NCI-H1048 (cell line): ENCODE results near the gene EZH1.

ENCODE experiments used
- DNase-seq: peaks from one replicate; lab custom pipeline; 2025; lab: John Stamatoyannopoulos, UW

The EZH1 gene

GRCh38 chr17:42682722-42683403 is 62.0 kb downstream of the EZH1 start:
- DNase-seq = no peak

- DNase-seq = no peak
These were observed 62.7 kb downstream of the EZH1 start, which contains the start of gene CNTNAP1 for GRCh38 chr17:42681976-42682721. TSS of gene CNTNAP1 (plus strand) at chr17:42682531. CDS start at chr17:42682830, 299 bp downstream.

GRCh38 chr17:42680331-42680808 is 64.5 kb downstream of the EZH1 start:
- DNase-seq = no peak

- DNase-seq = peak; percentile 28
These were observed 65.1 kb downstream of the EZH1 start for GRCh38 chr17:42679492-42680330.

- no peak for DNase-seq
These were observed 65.8 kb downstream of the EZH1 start for GRCh38 chr17:42678951-42679491.

DNA sequence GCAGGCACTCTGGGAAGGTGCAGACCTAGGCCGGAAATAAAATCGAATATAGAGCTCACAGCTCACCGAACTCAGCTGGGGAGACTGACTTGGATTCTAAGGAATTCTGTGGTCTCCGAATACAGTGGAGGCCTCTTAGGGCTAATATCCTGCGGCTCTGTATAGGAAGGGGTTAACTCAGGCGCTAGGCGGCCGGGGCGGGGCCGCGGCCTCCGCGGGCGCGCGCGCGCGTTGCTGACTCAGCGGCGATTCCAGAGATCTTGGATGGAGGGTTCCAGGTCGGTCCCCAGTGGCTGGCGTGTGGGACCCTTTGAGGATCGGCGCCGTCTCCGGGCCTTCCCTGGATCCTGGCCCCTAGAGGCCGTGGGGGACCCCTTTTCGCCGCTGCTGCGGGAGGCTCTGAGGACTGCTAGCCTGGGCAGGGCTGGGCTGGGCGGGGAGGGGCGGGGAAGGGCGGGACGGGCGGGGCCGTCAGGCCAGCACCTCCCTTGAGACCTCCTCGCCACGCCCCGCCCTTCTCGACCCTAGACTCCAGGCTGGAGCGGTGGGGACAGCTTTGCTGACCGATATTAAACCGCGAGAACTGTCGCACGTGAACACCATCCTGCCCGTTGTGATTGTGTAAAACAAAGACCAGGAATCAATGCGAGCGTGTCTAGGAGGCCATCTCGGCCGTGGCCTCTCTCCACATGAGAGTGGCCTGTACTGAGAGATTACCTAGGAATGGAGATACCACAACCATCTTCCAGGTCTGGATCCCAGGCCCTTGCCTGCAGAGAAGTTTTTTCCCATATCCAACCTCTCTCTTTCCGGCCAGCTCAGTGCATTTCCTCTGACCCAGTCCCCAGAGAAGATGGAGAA is 66.7 kb downstream of the EZH1 start:
- DNase-seq = peak; percentile 50

DNA sequence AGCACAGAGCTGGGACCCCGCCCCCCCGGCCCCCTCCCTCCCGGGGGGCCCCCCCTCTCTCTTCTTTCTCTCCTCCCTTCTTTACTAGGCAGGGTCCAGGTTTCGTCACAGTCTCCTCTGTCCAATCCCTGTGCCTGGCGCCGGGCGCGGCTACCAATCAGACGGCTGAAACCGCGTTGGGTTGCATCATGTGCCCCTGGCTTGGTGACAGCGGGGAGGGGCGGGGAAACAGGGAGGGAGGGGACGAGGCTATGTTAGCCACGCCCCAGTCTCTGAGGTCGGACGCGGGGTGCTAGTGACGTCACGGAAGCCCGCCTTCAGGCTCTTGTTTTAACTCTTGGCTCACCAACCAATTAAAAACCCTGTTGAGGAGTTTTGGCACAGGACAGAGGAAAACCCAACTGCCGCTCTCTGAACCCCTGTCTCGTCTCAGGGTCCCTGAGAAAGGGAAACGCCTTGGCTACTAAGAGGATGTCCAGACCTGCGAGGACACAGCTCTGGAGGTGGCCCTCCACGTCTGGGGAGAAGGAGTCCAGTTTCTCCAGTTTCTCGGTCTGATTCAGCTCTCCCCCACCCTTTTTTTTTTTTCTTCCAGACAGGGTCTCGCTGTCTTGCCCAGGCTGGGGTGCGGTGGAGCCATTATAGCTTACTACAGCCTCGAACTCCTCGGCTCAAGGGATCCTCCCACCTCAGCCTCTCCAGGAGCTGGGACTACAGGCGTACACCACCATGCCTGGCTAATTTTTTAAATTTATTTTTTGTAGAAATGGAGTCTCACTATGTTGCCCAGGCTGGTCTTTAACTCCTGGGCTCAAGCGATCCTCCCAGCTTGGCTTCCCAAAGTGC is 67.6 kb downstream of the EZH1 start:
- peak; percentile 97 for DNase-seq

- DNase-seq = no peak
These were observed 68.3 kb downstream of the EZH1 start, which contains the start of gene PLEKHH3 for GRCh38 chr17:42676424-42677011. TSS of gene PLEKHH3 (minus strand) at chr17:42676994. CDS start at chr17:42676563, 431 bp downstream.

DNA sequence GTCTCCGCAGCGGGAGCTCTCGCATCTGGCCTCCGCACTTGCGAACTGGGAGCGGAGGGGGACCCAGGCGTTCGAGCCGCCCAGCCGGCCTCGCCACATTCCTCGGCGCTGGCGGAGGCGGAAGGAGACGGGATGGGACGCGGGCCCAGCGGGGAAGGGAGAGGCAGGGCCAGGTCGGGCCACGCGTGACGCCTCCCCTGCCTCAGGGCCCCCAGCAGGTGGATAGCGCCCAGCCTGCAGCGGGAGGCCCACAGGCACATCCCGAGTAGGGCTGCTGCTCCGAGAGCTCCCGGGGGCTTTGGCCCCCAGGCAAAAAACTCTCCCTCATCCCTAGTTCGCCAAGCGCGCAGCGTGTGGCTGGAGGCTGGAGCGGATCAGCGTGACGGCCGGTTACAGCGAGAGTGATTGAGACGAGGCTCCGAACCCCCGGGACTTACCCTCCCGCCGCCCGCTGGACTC is 68.8 kb downstream of the EZH1 start:
- DNase-seq = no peak

DNA sequence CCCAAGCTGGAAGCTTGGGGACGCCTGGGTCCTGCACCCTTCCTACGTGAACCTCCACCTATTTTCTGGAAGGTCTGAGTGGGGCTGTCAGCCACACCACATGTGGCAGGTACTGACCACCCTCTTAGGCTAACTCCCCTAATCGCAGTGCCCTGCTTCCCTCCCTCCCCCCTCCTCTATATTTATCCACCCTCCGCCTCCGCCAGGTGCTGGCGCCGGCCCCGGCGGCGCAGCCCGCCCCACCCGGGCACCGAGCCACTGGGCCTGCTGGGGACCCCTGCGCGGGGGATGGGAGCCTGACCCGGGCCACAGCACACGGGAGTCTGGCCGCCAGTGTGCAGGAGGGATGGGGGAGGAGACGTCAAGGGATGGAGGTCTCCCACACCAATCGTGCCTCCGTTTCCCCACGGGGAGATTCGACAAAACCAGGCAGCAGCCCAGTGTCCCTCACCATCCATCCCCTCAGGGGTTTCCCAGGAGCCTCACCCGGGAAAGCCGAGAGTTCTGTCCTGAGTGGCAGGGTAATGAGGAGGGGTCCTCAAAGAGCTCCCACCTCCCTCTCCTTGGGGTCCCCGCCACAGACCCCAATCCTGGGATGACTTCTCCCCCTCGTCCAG is 69.4 kb downstream of the EZH1 start:
- no peak for DNase-seq

GRCh38 chr17:42674755-42675347 is 70.0 kb downstream of the EZH1 start:
- no peak for DNase-seq

GRCh38 chr17:42673885-42674754 is 70.7 kb downstream of the EZH1 start:
- no peak for DNase-seq

GRCh38 chr17:42673266-42673884 is 71.5 kb downstream of the EZH1 start:
- no peak for DNase-seq

DNA sequence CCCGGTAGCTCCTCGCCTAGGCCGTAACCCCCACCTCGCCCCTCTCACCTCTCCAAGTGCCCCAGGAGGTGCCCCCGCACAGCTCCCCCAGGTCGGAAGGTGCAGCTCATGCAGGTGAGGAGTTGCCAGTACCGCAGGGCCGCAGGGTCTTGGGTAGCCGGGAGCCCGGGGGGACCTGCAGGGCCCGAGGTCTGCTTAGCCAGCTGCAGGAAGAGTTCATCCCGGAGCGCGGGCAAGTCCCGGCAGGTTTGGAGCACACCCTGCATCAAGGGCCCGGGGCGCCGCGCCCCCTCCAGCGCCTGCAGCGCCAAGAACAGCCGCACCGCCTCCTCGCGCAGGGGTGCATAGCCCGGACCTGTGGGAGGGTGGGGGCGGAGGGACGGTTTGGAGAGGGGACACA is 72.8 kb downstream of the EZH1 start:
- DNase-seq = no peak

DNA sequence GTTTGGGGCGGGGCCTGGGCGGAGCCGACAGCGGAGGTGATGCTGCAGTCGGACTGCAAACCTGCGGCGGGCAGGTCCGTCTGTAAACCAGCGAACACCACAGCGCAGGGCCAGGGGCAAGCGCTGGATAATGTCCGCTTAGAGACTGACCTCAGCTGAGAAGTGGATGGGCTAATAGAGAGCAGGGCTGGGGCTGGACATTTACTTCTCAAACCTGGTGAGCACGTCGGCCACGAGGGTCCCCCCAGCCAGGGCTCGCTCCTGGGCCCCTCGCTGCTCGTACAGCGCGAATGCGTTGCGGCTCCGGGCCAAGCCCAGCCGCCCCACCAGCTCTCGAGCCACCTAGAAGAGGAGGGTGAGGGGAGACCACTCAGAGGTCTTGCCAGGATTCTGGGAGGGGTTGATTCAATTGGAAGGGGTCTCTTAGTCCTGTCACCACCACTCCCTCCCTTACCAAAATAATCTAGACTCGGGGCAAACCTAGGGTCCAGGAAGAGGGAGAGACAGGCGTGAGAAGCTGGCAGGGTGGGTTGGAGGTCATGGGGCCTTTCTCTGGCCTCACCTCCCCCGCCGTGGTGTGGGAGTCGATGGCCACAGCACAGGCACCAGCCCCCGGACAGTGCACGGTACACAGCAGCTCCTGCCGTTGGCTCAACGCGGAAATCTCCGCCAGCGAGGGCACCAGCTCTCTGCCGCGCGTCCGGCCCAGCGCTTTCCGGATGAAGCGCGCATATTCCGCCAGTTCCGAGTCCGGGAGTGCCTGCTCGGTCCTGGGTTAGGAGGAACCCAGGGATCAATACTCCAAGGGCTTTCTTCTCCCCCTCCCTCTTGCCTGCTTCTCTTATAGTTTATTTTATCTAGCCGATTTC is 73.8 kb downstream of the EZH1 start:
- DNase-seq = no peak
